ENCODE measurements around the gene IGSF9. TPM values are rescaled to one million over a fixed set of nuclear protein-coding genes. Genes with fewer than 3 reads are reported as not detected.

Gene IGSF9
- total RNA-seq, 1 experiment from 2014 or later: not detected

Other genes with a start within 250 kb of the IGSF9 start
- gene CRP, start 231.0 kb downstream of the IGSF9 start, total RNA-seq (2014; rRNA removed): not detected in 2 replicates
- 38.4 and 57.5 TPM in 2 replicates for gene DUSP23, start 164.7 kb downstream of the IGSF9 start, total RNA-seq (2014; rRNA removed)
- gene FCRL6, start 143.3 kb downstream of the IGSF9 start, total RNA-seq (2014; rRNA removed): not detected in 2 replicates
- not detected in 2 replicates for gene SLAMF8, start 118.7 kb downstream of the IGSF9 start, total RNA-seq (2014; rRNA removed)
- not detected in 2 replicates for gene VSIG8, start 83.0 kb downstream of the IGSF9 start, total RNA-seq (2014; rRNA removed)
- gene CFAP45, start 45.4 kb downstream of the IGSF9 start, total RNA-seq (2014; rRNA removed): 0.34 and 1.2 TPM in 2 replicates
- gene TAGLN2, start 20.1 kb downstream of the IGSF9 start, total RNA-seq (2014; rRNA removed): 294 and 366 TPM in 2 replicates
- gene SLAMF9, start 8.6 kb upstream of the IGSF9 start, total RNA-seq (2014; rRNA removed): not detected in 2 replicates
- gene PIGM, start 86.4 kb upstream of the IGSF9 start, total RNA-seq (2014; rRNA removed): 4.3 and 5.4 TPM in 2 replicates
- gene KCNJ10, start 124.5 kb upstream of the IGSF9 start, total RNA-seq (2014; rRNA removed): not detected in 2 replicates
- not detected in 2 replicates for gene KCNJ9, start 135.9 kb upstream of the IGSF9 start, total RNA-seq (2014; rRNA removed)
- gene IGSF8, start 153.0 kb upstream of the IGSF9 start, total RNA-seq (2014; rRNA removed): 21.7 and 22.2 TPM in 2 replicates
- gene ATP1A2, start 170.1 kb upstream of the IGSF9 start, total RNA-seq (2014; rRNA removed): 1.3 and 1.4 TPM in 2 replicates
- not detected in 2 replicates for gene ATP1A4, start 206.0 kb upstream of the IGSF9 start, total RNA-seq (2014; rRNA removed)
- gene CASQ1, start 245.0 kb upstream of the IGSF9 start, total RNA-seq (2014; rRNA removed): not detected in 2 replicates